ENCODE data around the gene KCNK3.

The KCNK3 gene

GRCh38 chr2:26687801-26688200 is 4.7 kb upstream of the KCNK3 start:
- DNase-seq (ENCODE audit: low read depth, low spot score) = no peak

GRCh38 chr2:26691161-26691560 is 1.4 kb upstream of the KCNK3 start:
- DNase-seq (ENCODE audit: low read depth, low spot score) = no peak

- DNase-seq (ENCODE audit: low read depth, low spot score) = peak; percentile 40
These were observed 642 bp upstream of the KCNK3 start for GRCh38 chr2:26691881-26692278.

- DNase-seq (ENCODE audit: low read depth, low spot score) = peak; percentile 54
These were observed 651 bp downstream of the KCNK3 start for GRCh38 chr2:26692897-26693849.

GRCh38 chr2:26694001-26694400 is 1.5 kb downstream of the KCNK3 start:
- no peak for DNase-seq (ENCODE audit: low read depth, low spot score)

- no peak for DNase-seq (ENCODE audit: low read depth, low spot score)
These were observed 3.9 kb downstream of the KCNK3 start for GRCh38 chr2:26696351-26696816.

- DNase-seq (ENCODE audit: low read depth, low spot score) = no peak
These were observed 4.9 kb downstream of the KCNK3 start for GRCh38 chr2:26697425-26697824.

- DNase-seq (ENCODE audit: low read depth, low spot score) = no peak
These were observed 6.8 kb downstream of the KCNK3 start for GRCh38 chr2:26699295-26699694.

GRCh38 chr2:26700078-26700477 is 7.6 kb downstream of the KCNK3 start:
- DNase-seq (ENCODE audit: low read depth, low spot score) = no peak

GRCh38 chr2:26701596-26701995 is 9.1 kb downstream of the KCNK3 start:
- no peak for DNase-seq (ENCODE audit: low read depth, low spot score)

- peak; percentile 55 for DNase-seq (ENCODE audit: low read depth, low spot score)
These were observed 9.5 kb downstream of the KCNK3 start for GRCh38 chr2:26702025-26702424.

GRCh38 chr2:26704441-26704977 is 12.0 kb downstream of the KCNK3 start:
- DNase-seq (ENCODE audit: low read depth, low spot score) = no peak

- DNase-seq (ENCODE audit: low read depth, low spot score) = no peak
These were observed 12.6 kb downstream of the KCNK3 start for GRCh38 chr2:26705126-26705525.

- DNase-seq (ENCODE audit: low read depth, low spot score) = no peak
These were observed 13.6 kb downstream of the KCNK3 start for GRCh38 chr2:26706093-26706492.

GRCh38 chr2:26706616-26707473 is 14.3 kb downstream of the KCNK3 start:
- DNase-seq (ENCODE audit: low read depth, low spot score) = peak; percentile 77

GRCh38 chr2:26707747-26708146 is 15.2 kb downstream of the KCNK3 start:
- no peak for DNase-seq (ENCODE audit: low read depth, low spot score)

GRCh38 chr2:26708457-26708856 is 15.9 kb downstream of the KCNK3 start:
- DNase-seq (ENCODE audit: low read depth, low spot score) = no peak

- peak; percentile 88 for DNase-seq (ENCODE audit: low read depth, low spot score)
These were observed 17.0 kb downstream of the KCNK3 start for GRCh38 chr2:26709323-26710110.

- DNase-seq (ENCODE audit: low read depth, low spot score) = no peak
These were observed 17.6 kb downstream of the KCNK3 start for GRCh38 chr2:26710145-26710544.

- DNase-seq (ENCODE audit: low read depth, low spot score) = no peak
These were observed 18.4 kb downstream of the KCNK3 start for GRCh38 chr2:26710743-26711456.

All from ELF-1 (cell line).